Gastroesophageal sphincter (tissue), 4 donors: ENCODE results near the gene A4GALT. TPM values are rescaled to one million over a fixed set of nuclear protein-coding genes. Genes with fewer than 3 reads are reported as not detected.
A peak's percentile ranks its signal among the peaks of the same experiment; 100 is the strongest.

ENCODE experiments used
- ATAC-seq: fragments of 150-250 bp; one replicate; pipeline ENCODE4 v1.9.1; 2016; ENCODE audit warnings: mild to moderate bottlenecking, moderate library complexity
- H3K27ac ChIP-seq, 4 donors: fragments of 200-600 bp; sonication (generic) in 3 of 4; 1 replicate in 3 of 4; 2 replicates in 1 of 4; pipeline ENCODE4 v1.5.1; 2016 to 2019
- H3K27me3 ChIP-seq: fragments of 200-600 bp; sonication (generic); one replicate; pipeline ENCODE4 v1.5.1; 2019
- H3K36me3 ChIP-seq, 2 donors: fragments of 200-600 bp; sonication (generic); one replicate each; pipeline ENCODE4 v1.5.1; 2019; ENCODE audit warnings: control low read depth in 1 of 2
- H3K4me1 ChIP-seq, 3 donors: fragments of 200-600 bp; sonication (generic); 1 replicate in 2 of 3; 2 replicates in 1 of 3; pipeline ENCODE4 v1.5.1; 2016 to 2019; ENCODE audit warnings: control low read depth in 2 of 3
- H3K4me3 ChIP-seq, 2 donors: fragments of 200-600 bp; sonication (generic); one replicate each; pipeline ENCODE4 v1.5.1; 2019; ENCODE audit warnings: mild to moderate bottlenecking in 1 of 2, moderate library complexity in 1 of 2
- H3K9me3 ChIP-seq, 3 donors: fragments of 200-600 bp; sonication (generic); one replicate each; pipeline ENCODE4 v1.5.1; 2017 to 2019; ENCODE audit warnings: control low read depth in 2 of 3
- CTCF ChIP-seq, 4 experiments: fragments of 200-600 bp in 2 of 4; fragments of 450-650 bp in 2 of 4; sonication (generic) in 1 of 4; IDR thresholded peaks; one replicate each; pipeline ENCODE4 v1.5.1; 2017 to 2019; ENCODE audit warnings: antibody characterized with exemption in 4 of 4, mild to moderate bottlenecking in 2 of 4, moderate library complexity in 2 of 4
- EP300 ChIP-seq: sonication (generic); formaldehyde crosslinking; IDR thresholded peaks from one replicate; pipeline ENCODE4 v1.6.1; 2017; ENCODE audit warnings: antibody characterized with exemption, mild to moderate bottlenecking
- POLR2A ChIP-seq, 2 donors: fragments of 450-650 bp; IDR thresholded peaks; one replicate each; pipeline ENCODE4 v1.6.1; 2017; ENCODE audit warnings: antibody characterized with exemption in 2 of 2, mild to moderate bottlenecking in 2 of 2, moderate library complexity in 1 of 2
- POLR2AphosphoS5 ChIP-seq: sonication (generic); formaldehyde crosslinking; IDR thresholded peaks from one replicate; pipeline ENCODE4 v1.6.1; 2017; ENCODE audit warnings: antibody characterized with exemption
- WGBS, 2 donors: methylation state at CpG; one replicate each; pipeline ENCODE4 v1.1.5; 2018; ENCODE audit warnings: low coverage in 1 of 2; 5-methylcytosine and 5-hydroxymethylcytosine counted together
- total RNA-seq, 4 donors: library from RNA; depleted of rRNA; stranded (reverse); fragments of >200 nt; gene quantifications; one replicate each; pipeline ENCODE4 v1.1.0, GENCODE V29; 2016

The A4GALT gene
- total RNA-seq, 4 donors from 2014 or later, result 36.9 to 70.9 (median 55.3) TPM

- no peaks in the 10 kb centered on the region for H3K9me3 ChIP-seq
- TF ChIP-seq EP300 (no peak), POLR2AphosphoS5 (no peak), CTCF (IDR thresholded peaks at IDR 0.05) (no peak), POLR2A (IDR thresholded peaks at IDR 0.05) (no peak)
- H3K4me1 ChIP-seq, result peaks cover 0 to 95% (median 62%) of the 10 kb centered on the region in 3 donors
- no CpG with 5 or more reads among the region's 6 CpGs for WGBS, 2 donors
- H3K36me3 ChIP-seq, result no peaks in the 10 kb centered on the region
- no peak overlapping the region for H3K4me3 ChIP-seq
- H3K27me3 ChIP-seq, result no peaks in the 10 kb centered on the region
- no peak for ATAC-seq
- H3K27ac ChIP-seq, result peak overlapping the region in 3 of 4 donors; percentile 89 to 91 (median 90)
These were observed 19.8 kb downstream of the A4GALT start for GRCh38 chr22:42700901-42701300.

- no peak for ATAC-seq
- TF ChIP-seq CTCF (IDR thresholded peaks at IDR 0.05), result no peak
- TF ChIP-seq POLR2A (IDR thresholded peaks at IDR 0.05), result no peak
- no peak for TF ChIP-seq POLR2AphosphoS5
- TF ChIP-seq EP300, result no peak
- H3K4me1 ChIP-seq, result peaks cover 0 to 100% (median 68%) of the 10 kb centered on the region in 3 donors
- 75 to 100% methylated on average over 1 to 3 of the region's 8 CpGs for WGBS, 2 donors
- H3K4me3 ChIP-seq, result no peak overlapping the region
- H3K9me3 ChIP-seq, result no peaks in the 10 kb centered on the region
- peak overlapping the region in 3 of 4 donors; percentile 89 to 91 (median 90) for H3K27ac ChIP-seq
- no peaks in the 10 kb centered on the region for H3K36me3 ChIP-seq
- H3K27me3 ChIP-seq, result no peaks in the 10 kb centered on the region
These were observed 20.3 kb downstream of the A4GALT start for GRCh38 chr22:42700355-42700754.

- Histone ChIP-seq H3K27ac (peak overlapping the region; percentile 77 to 91 (median 90)), H3K36me3 (peaks cover 0 to 3% of the 10 kb centered on the region in 2 donors), H3K4me3 (no peak overlapping the region), H3K27me3 (no peaks in the 10 kb centered on the region), H3K9me3 (no peaks in the 10 kb centered on the region), H3K4me1 (peaks cover 0 to 100% (median 71%) of the 10 kb centered on the region in 3 donors)
- no peak for ATAC-seq
- TF ChIP-seq POLR2AphosphoS5 (no peak), CTCF (IDR thresholded peaks at IDR 0.05) (no peak), POLR2A (IDR thresholded peaks at IDR 0.05) (no peak), EP300 (no peak)
- 28 to 89% methylated on average over 2 to 7 of the region's 12 CpGs for WGBS, 2 donors
These were observed 20.7 kb downstream of the A4GALT start for GRCh38 chr22:42699976-42700352.

GRCh38 chr22:42699281-42699975, 21.2 kb downstream of the A4GALT start:
- no peaks in the 10 kb centered on the region for H3K27me3 ChIP-seq
- no peak for TF ChIP-seq POLR2A (IDR thresholded peaks at IDR 0.05)
- TF ChIP-seq POLR2AphosphoS5, result peak; percentile 13
- TF ChIP-seq CTCF (IDR thresholded peaks at IDR 0.05), result no peak
- no peaks in the 10 kb centered on the region for H3K9me3 ChIP-seq
- H3K4me3 ChIP-seq, result no peak overlapping the region
- peak overlapping the region; percentile 77 to 91 (median 90) for H3K27ac ChIP-seq
- 57 to 58% methylated on average over 4 to 5 of the region's 17 CpGs for WGBS, 2 donors
- H3K4me1 ChIP-seq, result peaks cover 0 to 100% (median 67%) of the 10 kb centered on the region in 3 donors
- H3K36me3 ChIP-seq, result peaks cover 0 to 8% of the 10 kb centered on the region in 2 donors
- ATAC-seq, result no peak

GRCh38 chr22:42697542-42698013, 23.1 kb downstream of the A4GALT start:
- TF ChIP-seq POLR2A (IDR thresholded peaks at IDR 0.05), result no peak
- TF ChIP-seq POLR2AphosphoS5, result peak; percentile 98
- TF ChIP-seq EP300, result peak; percentile 4
- TF ChIP-seq CTCF (IDR thresholded peaks at IDR 0.05), result no peak
- peaks cover 0 to 100% (median 59%) of the 10 kb centered on the region in 3 donors for H3K4me1 ChIP-seq

More at GRCh38 chr22:42697542-42698013, 23.1 kb downstream of the A4GALT start:
- peaks cover 0 to 27% of the 10 kb centered on the region in 2 donors for H3K36me3 ChIP-seq
- WGBS, 2 donors, result no CpG with 5 or more reads among the region's 16 CpGs
- peak; percentile 94 for ATAC-seq
- peak overlapping the region; percentile 89 to 94 (median 90) for H3K27ac ChIP-seq
- H3K27me3 ChIP-seq, result no peaks in the 10 kb centered on the region
- no peak overlapping the region for H3K4me3 ChIP-seq
- no peaks in the 10 kb centered on the region for H3K9me3 ChIP-seq
